ENCODE results near the gene MIA. TPM values are rescaled to one million over a fixed set of nuclear protein-coding genes. Genes with fewer than 3 reads are reported as not detected.

The MIA gene
- total RNA-seq, 1 experiment from 2014 or later, result 2.2 TPM

- intact Hi-C loops (cut with micrococcal nuclease; ENCODE audit: unreplicated experiment) (no loop called here), in situ Hi-C loops (cut with HindIII; ENCODE audit: low pct_unique_long_range_greater_than_20kb, low sequenced_read_pairs) (no loop called here)
- ChIA-PET CTCF (interaction anchor here (0.6 to 0.7 kb wide), 2 partner anchors 11 to 20 kb away, joined by 3 to 6 read pairs; no protein-coding TSS in a partner anchor), POLR2A (no interaction called here)
- Histone ChIP-seq H3K27me3 (ENCODE audit: control insufficient read depth, insufficient read depth, low read length) (no peaks in the 10 kb centered on the region), H3K4me3 (ENCODE audit: low read depth in 2 of 2, low read length in 2 of 2) (peak overlapping the region; percentile 53 to 72), H3K27ac (ENCODE audit: low read length) (peak overlapping the region; percentile 81), H3K36me3 (ENCODE audit: control insufficient read depth, insufficient read depth, low read length) (peaks cover 2% of the 10 kb centered on the region; the same call in 1 of the 2 replicates), H3K9me3 (ENCODE audit: control insufficient read depth, insufficient read depth, low read depth, low read length) (no peaks in the 10 kb centered on the region), H3K4me1 (ENCODE audit: control insufficient read depth, insufficient read depth, low read length) (peaks cover 23% of the 10 kb centered on the region)
- DNase-seq (ENCODE audit: low read depth, low spot score) (no peak), ATAC-seq (peak; percentile 64)
- TF ChIP-seq REST (IDR thresholded peaks at IDR 0.05; ENCODE audit: insufficient read depth in 1 of 2, low read depth in 2 of 2, low read length in 1 of 2), result no peak
- TF ChIP-seq POLR2AphosphoS5 (IDR thresholded peaks at IDR 0.05; ENCODE audit: low read depth, low read length), result no peak
- peak; percentile 65 for TF ChIP-seq CTCF (IDR thresholded peaks at IDR 0.05)
- no peak for TF ChIP-seq SIN3A (IDR thresholded peaks at IDR 0.05; ENCODE audit: borderline replicate concordance, insufficient read depth, low read depth, low read length)
- BruUV-seq (replicated peaks), result no TSS peak
These were observed 22.8 kb downstream of the MIA start for GRCh38 chr19:40797963-40798682.

- ATAC-seq (peak; percentile 92), DNase-seq (ENCODE audit: low read depth, low spot score) (peak; percentile 87)
- peak within 1 kb of the TSS; percentile 85 for H3K27ac ChIP-seq (ENCODE audit: low read length)
- intact Hi-C loops (cut with micrococcal nuclease; ENCODE audit: unreplicated experiment), result no loop called here
- H3K27me3 ChIP-seq (ENCODE audit: control insufficient read depth, insufficient read depth, low read length), result no peaks in the 10 kb centered on the region
- POLR2A ChIA-PET, result no interaction called here
- CTCF ChIA-PET, result interaction anchor here (0.6 to 0.7 kb wide), 2 partner anchors 21 to 339 kb away, joined by 3 read pairs; no protein-coding TSS in a partner anchor
- peak within 1 kb of the TSS; percentile 65 to 76 for H3K4me3 ChIP-seq (ENCODE audit: low read depth in 2 of 2, low read length in 2 of 2)
- H3K36me3 ChIP-seq (ENCODE audit: control insufficient read depth, insufficient read depth, low read length), result peaks cover 2% of the 10 kb centered on the region; the same call in 1 of the 2 replicates
- peaks cover 31% of the 10 kb centered on the region for H3K4me1 ChIP-seq (ENCODE audit: control insufficient read depth, insufficient read depth, low read length)
- no TSS peak for BruUV-seq (replicated peaks)
- TF ChIP-seq REST (IDR thresholded peaks at IDR 0.05; ENCODE audit: insufficient read depth in 1 of 2, low read depth in 2 of 2, low read length in 1 of 2), result no peak
- TF ChIP-seq CTCF (IDR thresholded peaks at IDR 0.05), result peak; percentile 6; the same call in 1 of the 2 replicates
- in situ Hi-C loops (cut with HindIII; ENCODE audit: low pct_unique_long_range_greater_than_20kb, low sequenced_read_pairs), result no loop called here
- no peaks in the 10 kb centered on the region for H3K9me3 ChIP-seq (ENCODE audit: control insufficient read depth, insufficient read depth, low read depth, low read length)
These were observed 23.6 kb downstream of the MIA start, which contains the start of gene EGLN2 for GRCh38 chr19:40798683-40799557. Gene EGLN2, plus strand, starts transcription at chr19:40799191. Its CDS starts 1,382 bp downstream, at chr19:40800573.
